ENCODE results near the gene STT3B. TPM values are rescaled to one million over a fixed set of nuclear protein-coding genes. Genes with fewer than 3 reads are reported as not detected.

STT3B gene
- total RNA-seq, 1 experiment from 2014 or later: 105 TPM

- H3K9me3 ChIP-seq (ENCODE audit: control insufficient read depth, insufficient read depth, low read depth, low read length): no peaks in the 10 kb centered on the region
- H3K4me1 ChIP-seq (ENCODE audit: control insufficient read depth, insufficient read depth, low read length): no peaks in the 10 kb centered on the region
- no peak overlapping the region for H3K4me3 ChIP-seq (ENCODE audit: low read depth in 2 of 2, low read length in 2 of 2)
- ChIA-PET CTCF (no interaction called here), POLR2A (no interaction called here)
- TF ChIP-seq SIN3A (IDR thresholded peaks at IDR 0.05; ENCODE audit: borderline replicate concordance, insufficient read depth, low read depth, low read length): no peak
- no peak for TF ChIP-seq POLR2AphosphoS5 (IDR thresholded peaks at IDR 0.05; ENCODE audit: low read depth, low read length)
- TF ChIP-seq TCF7L2 (IDR thresholded peaks at IDR 0.05; ENCODE audit: low read depth, low read length): no peak
- no peak for TF ChIP-seq CTCF (IDR thresholded peaks at IDR 0.05)
- no peak for TF ChIP-seq REST (IDR thresholded peaks at IDR 0.05; ENCODE audit: insufficient read depth in 1 of 2, low read depth in 2 of 2, low read length in 1 of 2)
- peaks cover 13% of the 10 kb centered on the region; the same call in 1 of the 2 replicates for H3K36me3 ChIP-seq (ENCODE audit: control insufficient read depth, insufficient read depth, low read length)
- BruUV-seq (replicated peaks): TSS peak; percentile 34
- no peak for DNase-seq (ENCODE audit: low read depth, low spot score)
- in situ Hi-C loops (cut with HindIII; ENCODE audit: low pct_unique_long_range_greater_than_20kb, low sequenced_read_pairs): no loop called here
- no peak overlapping the region for H3K27ac ChIP-seq (ENCODE audit: low read length)
- no peak for ATAC-seq
- intact Hi-C loops (cut with micrococcal nuclease; ENCODE audit: unreplicated experiment): no loop called here
- H3K27me3 ChIP-seq (ENCODE audit: control insufficient read depth, insufficient read depth, low read length): no peaks in the 10 kb centered on the region
These were observed 87.9 kb downstream of the STT3B start for GRCh38 chr3:31620656-31621055.

- no peak for ATAC-seq
- ChIA-PET CTCF (no interaction called here), POLR2A (interaction anchor here (0.6 kb wide), 1 partner anchor 1551 kb away, joined by 8 read pairs; no protein-coding TSS in a partner anchor)
- Histone ChIP-seq H3K4me1 (ENCODE audit: control insufficient read depth, insufficient read depth, low read length) (no peaks in the 10 kb centered on the region), H3K4me3 (ENCODE audit: low read depth in 2 of 2, low read length in 2 of 2) (no peak overlapping the region), H3K27me3 (ENCODE audit: control insufficient read depth, insufficient read depth, low read length) (no peaks in the 10 kb centered on the region), H3K27ac (ENCODE audit: low read length) (no peak overlapping the region), H3K9me3 (ENCODE audit: control insufficient read depth, insufficient read depth, low read depth, low read length) (no peaks in the 10 kb centered on the region), H3K36me3 (ENCODE audit: control insufficient read depth, insufficient read depth, low read length) (peaks cover 16% of the 10 kb centered on the region; the same call in 1 of the 2 replicates)
- no TSS peak for BruUV-seq (replicated peaks)
- in situ Hi-C loops (cut with HindIII; ENCODE audit: low pct_unique_long_range_greater_than_20kb, low sequenced_read_pairs): no loop called here
- intact Hi-C loops (cut with micrococcal nuclease; ENCODE audit: unreplicated experiment): no loop called here
- TF ChIP-seq TCF7L2 (IDR thresholded peaks at IDR 0.05; ENCODE audit: low read depth, low read length) (no peak), REST (IDR thresholded peaks at IDR 0.05; ENCODE audit: insufficient read depth in 1 of 2, low read depth in 2 of 2, low read length in 1 of 2) (no peak), CTCF (IDR thresholded peaks at IDR 0.05) (no peak), POLR2AphosphoS5 (IDR thresholded peaks at IDR 0.05; ENCODE audit: low read depth, low read length) (no peak)
- DNase-seq (ENCODE audit: low read depth, low spot score): no peak
These were observed 88.6 kb downstream of the STT3B start for GRCh38 chr3:31621314-31621713.

Measured in Panc1 (cell line).